Sigmoid colon (tissue), 4 donors: ENCODE measurements around the gene PACS1.

ENCODE experiments used
- CTCF ChIP-seq, 4 experiments: fragments of 450-650 bp in 3 of 4; fragments of 200-600 bp in 1 of 4; IDR thresholded peaks; one replicate each; pipeline ENCODE4 v1.5.1; 2016 to 2019; ENCODE audit warnings: antibody characterized with exemption in 4 of 4, mild to moderate bottlenecking in 3 of 4, moderate library complexity in 2 of 4
- EP300 ChIP-seq, 4 donors: sonication (generic); formaldehyde crosslinking; IDR thresholded peaks; one replicate each; pipeline ENCODE4 v1.6.1; 2017; ENCODE audit warnings: antibody characterized with exemption in 4 of 4
- POLR2A ChIP-seq, 2 donors: fragments of 450-650 bp; IDR thresholded peaks; one replicate each; pipeline ENCODE4 v1.6.1; 2016; ENCODE audit warnings: antibody characterized with exemption in 2 of 2, mild to moderate bottlenecking in 2 of 2, moderate library complexity in 2 of 2
- POLR2AphosphoS5 ChIP-seq, 4 donors: sonication (generic); formaldehyde crosslinking; IDR thresholded peaks; one replicate each; pipeline ENCODE4 v1.6.1; 2017; ENCODE audit warnings: antibody characterized with exemption in 4 of 4

DNA sequence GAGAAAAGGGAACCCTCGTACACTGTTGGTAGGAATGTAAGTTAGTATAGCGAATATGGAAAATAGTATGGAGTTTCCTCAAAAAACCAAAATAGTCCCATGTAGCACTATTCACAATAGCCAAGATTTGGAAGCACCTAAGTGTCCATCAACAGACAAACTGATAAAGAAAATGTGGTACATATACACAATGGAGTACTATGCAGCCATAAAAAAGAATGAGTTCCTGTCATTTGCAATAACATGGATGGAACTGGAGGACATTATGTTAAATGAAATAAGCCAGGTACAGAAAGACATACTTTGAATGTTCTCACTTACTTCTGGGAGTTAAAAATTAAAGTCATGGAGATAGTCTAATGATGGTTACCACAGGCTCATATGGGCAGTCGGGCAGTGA is 134.3 kb downstream of the PACS1 start:
- TF ChIP-seq CTCF (IDR thresholded peaks at IDR 0.05) (no peak), POLR2A (IDR thresholded peaks at IDR 0.05) (no peak), POLR2AphosphoS5 (IDR thresholded peaks at IDR 0.05) (no peak), EP300 (IDR thresholded peaks at IDR 0.05) (no peak)
